H1 (cell line): ENCODE data around the gene LONP2. TPM values are rescaled to one million over a fixed set of nuclear protein-coding genes. Genes with fewer than 3 reads are reported as not detected.

Experiments
- ATF3 ChIP-seq: IDR thresholded peaks from 2 replicates; pipeline ENCODE4 v1.6.1; 2011; ENCODE audit warnings: low read depth, mild to moderate bottlenecking, low read length; ENCODE audit not compliant: insufficient read depth
- polyA plus RNA-seq, 7 experiments: library from polyadenylated mRNA; depleted of rRNA in 3 of 7; stranded (reverse) in 5 of 7; unstranded in 2 of 7; fragments of >200 nt in 5 of 7; fragments of 200-250 nt in 2 of 7; gene quantifications; 1 replicate in 5 of 7; 2 replicates in 1 of 7; 4 replicates in 1 of 7; pipeline versions ENCODE4 v1.2.1 to v1.2.3, GENCODE V29; 2011 to 2013; ENCODE audit warnings: missing spikeins in 2 of 7, mixed read lengths in 2 of 7
- total RNA-seq: library from RNA; stranded (reverse); fragmentation: NEBNext Ultra II Directional; extraction: Animal tissue kit (Norgen Biotek cat#: 25700); gene quantifications from 2 replicates; pipeline ENCODE4 v1.2.1, GENCODE V29; 2021

LONP2 gene
- total and polyA plus RNA-seq, 2 of the 8 experiments (the other 6 are each of a cell fraction or from before 2014, with no cell fraction given): 8.1 to 23.1 TPM

- no peak for TF ChIP-seq ATF3
These were observed 12.2 kb upstream of the LONP2 start (continued) for GRCh38 chr16:48231727-48232492.
